Stimulated activated CD8-positive, alpha-beta memory T cell treated with anti-CD3 and anti-CD28 coated beads, Interleukin-15, amount 100 ng/mL, for 1 hour (primary cell): Measurements from ENCODE around the gene ZNF730.
A peak's percentile ranks its signal among the peaks of the same experiment; 100 is the strongest.
"Not testable (repeated sequence)": the region's sequence is repeated elsewhere in the genome, so short reads cannot be mapped to it uniquely, and the experiment has no call there.

Experiments
- DNase-seq: peaks from one replicate; pipeline ENCODE4 v3.0.0-alpha.2; 2020; ENCODE audit warnings: low read depth

The ZNF730 gene

GRCh38 chr19:23116802-23117571, at the start of gene ZNF730:
TSS of gene ZNF730 (plus strand) at chr19:23117025. CDS start at chr19:23117174, 149 bp downstream.
- DNase-seq: peak; percentile 2

GRCh38 chr19:23070353-23071146, 46.3 kb upstream of the ZNF730 start:
- no peak for DNase-seq

GRCh38 chr19:23071147-23071511, 45.7 kb upstream of the ZNF730 start:
- DNase-seq: no peak

GRCh38 chr19:23075031-23075733, 41.6 kb upstream of the ZNF730 start:
- DNase-seq: no peak

GRCh38 chr19:23077776-23078175, 39.0 kb upstream of the ZNF730 start:
- not testable (repeated sequence) for DNase-seq

- no peak for DNase-seq
These were observed 23.0 kb upstream of the ZNF730 start for GRCh38 chr19:23093832-23094231.

GRCh38 chr19:23095418-23095817, 21.4 kb upstream of the ZNF730 start:
- DNase-seq: no peak

GRCh38 chr19:23098286-23098685, 18.5 kb upstream of the ZNF730 start:
- DNase-seq: no peak

GRCh38 chr19:23098988-23099387, 17.8 kb upstream of the ZNF730 start:
- DNase-seq: no peak

GRCh38 chr19:23099966-23100365, 16.9 kb upstream of the ZNF730 start:
- no peak for DNase-seq

GRCh38 chr19:23101241-23101640, 15.6 kb upstream of the ZNF730 start:
- no peak for DNase-seq

- DNase-seq: no peak
These were observed 1.6 kb downstream of the ZNF730 start for GRCh38 chr19:23118400-23118799.

GRCh38 chr19:23134211-23134610, 17.4 kb downstream of the ZNF730 start:
- not testable (repeated sequence) for DNase-seq

GRCh38 chr19:23145617-23146415, 29.0 kb downstream of the ZNF730 start:
- no peak for DNase-seq

GRCh38 chr19:23160766-23161165, 43.9 kb downstream of the ZNF730 start:
- no peak for DNase-seq

GRCh38 chr19:23168286-23168685, 51.5 kb downstream of the ZNF730 start:
- not testable (repeated sequence) for DNase-seq

- no peak for DNase-seq
These were observed 66.4 kb downstream of the ZNF730 start for GRCh38 chr19:23183251-23183650.

- no peak for DNase-seq
These were observed 73.5 kb downstream of the ZNF730 start for GRCh38 chr19:23190341-23190740.
